Activated CD8-positive, alpha-beta T cell treated with anti-CD3 and anti-CD28 coated beads for 36 hours (primary cell): ENCODE measurements around the gene FAM20C. TPM values are rescaled to one million over a fixed set of nuclear protein-coding genes. Genes with fewer than 3 reads are reported as not detected.

Experiments used
- ATAC-seq: fragments of 200-7000 bp; cut with Tn5 transposase; one replicate; pipeline ENCODE4 v1.10.0; 2021; ENCODE audit warnings: mild to moderate bottlenecking, moderate library complexity
- CTCF ChIA-PET: fragments of 350-600 bp; sonication (Branson Sonifier 250); formaldehyde crosslinking; loops from one replicate; lab custom pipeline; 2021; ENCODE audit warnings: antibody characterized with exemption; lab: Charles Lee
- POLR2A ChIA-PET: fragments of 350-600 bp; sonication (Branson Sonifier 250); formaldehyde crosslinking; loops from one replicate; lab custom pipeline; 2021; ENCODE audit warnings: antibody characterized with exemption; lab: Charles Lee
- DNase-seq: peaks from one replicate; pipeline ENCODE4 v3.0.0-alpha.2; 2020
- H3K27ac Mint-ChIP-seq: one replicate; pipeline ENCODE4 v1.8.0; 2021; ENCODE audit warnings: mild to moderate bottlenecking, mixed read lengths
- H3K27me3 Mint-ChIP-seq: one replicate; pipeline ENCODE4 v1.8.0; 2021; ENCODE audit warnings: mixed read lengths
- H3K36me3 Mint-ChIP-seq: one replicate; pipeline ENCODE4 v1.8.0; 2021; ENCODE audit warnings: low read depth, mixed read lengths
- H3K4me1 Mint-ChIP-seq: one replicate; pipeline ENCODE4 v1.8.0; 2021; ENCODE audit warnings: low read depth, mixed read lengths
- H3K4me3 Mint-ChIP-seq: one replicate; pipeline ENCODE4 v1.8.0; 2021; ENCODE audit warnings: mild to moderate bottlenecking, moderate library complexity, mixed read lengths
- H3K9me3 Mint-ChIP-seq: one replicate; pipeline ENCODE4 v1.8.0; 2021; ENCODE audit warnings: mixed read lengths
- intact Hi-C: fragments of 100-400 bp; cut with micrococcal nuclease; formaldehyde crosslinking; loops from one replicate; pipeline ENCODE4 v1.10.0; 2022
- total RNA-seq, 2 experiments: library from RNA; stranded (reverse); gene quantifications; one replicate each; pipeline ENCODE4 v1.2.3, GENCODE V29; 2021
- TF ChIP-seq, protein P1 (sequence below): fragments of 200-600 bp; IDR thresholded peaks from one replicate; pipeline ENCODE4 v1.8.0; 2022; ENCODE audit warnings: antibody characterized with exemption, mild to moderate bottlenecking

The FAM20C gene
- total RNA-seq, 2 experiments from 2014 or later, result 0.29 to 1.1 TPM

DNA sequence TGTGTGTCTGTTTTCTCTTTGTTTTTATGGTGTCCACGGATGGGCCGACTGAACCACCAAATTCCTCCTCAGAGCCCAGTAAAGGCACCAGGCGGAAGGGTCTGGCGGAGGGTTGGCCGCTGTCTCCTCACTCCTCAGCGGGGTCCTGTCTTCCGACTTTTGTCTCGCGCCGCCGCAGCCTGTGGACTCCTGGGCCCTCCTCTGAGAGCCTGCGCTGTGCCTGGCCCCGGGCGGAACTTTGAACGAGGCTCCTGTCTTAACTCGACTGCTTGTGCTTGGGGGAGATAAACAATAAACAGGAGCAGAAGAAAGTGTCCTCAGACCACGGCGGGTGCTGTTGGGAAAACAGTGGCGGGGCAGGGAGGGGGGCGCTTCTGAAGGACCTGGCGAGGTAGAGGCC, 2.2 kb upstream of the FAM20C start:
- Mint-ChIP-seq H3K4me3 (no peak overlapping the region), H3K4me1 (peaks cover 3% of the 10 kb centered on the region), H3K27ac (no peak overlapping the region), H3K36me3 (no peaks in the 10 kb centered on the region), H3K9me3 (no peaks in the 10 kb centered on the region), H3K27me3 (peaks cover 35% of the 10 kb centered on the region)
- TF ChIP-seq, protein P1, sequence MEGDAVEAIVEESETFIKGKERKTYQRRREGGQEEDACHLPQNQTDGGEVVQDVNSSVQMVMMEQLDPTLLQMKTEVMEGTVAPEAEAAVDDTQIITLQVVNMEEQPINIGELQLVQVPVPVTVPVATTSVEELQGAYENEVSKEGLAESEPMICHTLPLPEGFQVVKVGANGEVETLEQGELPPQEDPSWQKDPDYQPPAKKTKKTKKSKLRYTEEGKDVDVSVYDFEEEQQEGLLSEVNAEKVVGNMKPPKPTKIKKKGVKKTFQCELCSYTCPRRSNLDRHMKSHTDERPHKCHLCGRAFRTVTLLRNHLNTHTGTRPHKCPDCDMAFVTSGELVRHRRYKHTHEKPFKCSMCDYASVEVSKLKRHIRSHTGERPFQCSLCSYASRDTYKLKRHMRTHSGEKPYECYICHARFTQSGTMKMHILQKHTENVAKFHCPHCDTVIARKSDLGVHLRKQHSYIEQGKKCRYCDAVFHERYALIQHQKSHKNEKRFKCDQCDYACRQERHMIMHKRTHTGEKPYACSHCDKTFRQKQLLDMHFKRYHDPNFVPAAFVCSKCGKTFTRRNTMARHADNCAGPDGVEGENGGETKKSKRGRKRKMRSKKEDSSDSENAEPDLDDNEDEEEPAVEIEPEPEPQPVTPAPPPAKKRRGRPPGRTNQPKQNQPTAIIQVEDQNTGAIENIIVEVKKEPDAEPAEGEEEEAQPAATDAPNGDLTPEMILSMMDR, result no peak
- POLR2A ChIA-PET, result interaction anchor here (0.8 kb wide), 1 partner anchor 10 kb away, joined by 3 read pairs; no protein-coding TSS in a partner anchor
- intact Hi-C loops, result no loop called here
- CTCF ChIA-PET, result no interaction called here
- no peak for DNase-seq
- ATAC-seq, result no peak

DNA sequence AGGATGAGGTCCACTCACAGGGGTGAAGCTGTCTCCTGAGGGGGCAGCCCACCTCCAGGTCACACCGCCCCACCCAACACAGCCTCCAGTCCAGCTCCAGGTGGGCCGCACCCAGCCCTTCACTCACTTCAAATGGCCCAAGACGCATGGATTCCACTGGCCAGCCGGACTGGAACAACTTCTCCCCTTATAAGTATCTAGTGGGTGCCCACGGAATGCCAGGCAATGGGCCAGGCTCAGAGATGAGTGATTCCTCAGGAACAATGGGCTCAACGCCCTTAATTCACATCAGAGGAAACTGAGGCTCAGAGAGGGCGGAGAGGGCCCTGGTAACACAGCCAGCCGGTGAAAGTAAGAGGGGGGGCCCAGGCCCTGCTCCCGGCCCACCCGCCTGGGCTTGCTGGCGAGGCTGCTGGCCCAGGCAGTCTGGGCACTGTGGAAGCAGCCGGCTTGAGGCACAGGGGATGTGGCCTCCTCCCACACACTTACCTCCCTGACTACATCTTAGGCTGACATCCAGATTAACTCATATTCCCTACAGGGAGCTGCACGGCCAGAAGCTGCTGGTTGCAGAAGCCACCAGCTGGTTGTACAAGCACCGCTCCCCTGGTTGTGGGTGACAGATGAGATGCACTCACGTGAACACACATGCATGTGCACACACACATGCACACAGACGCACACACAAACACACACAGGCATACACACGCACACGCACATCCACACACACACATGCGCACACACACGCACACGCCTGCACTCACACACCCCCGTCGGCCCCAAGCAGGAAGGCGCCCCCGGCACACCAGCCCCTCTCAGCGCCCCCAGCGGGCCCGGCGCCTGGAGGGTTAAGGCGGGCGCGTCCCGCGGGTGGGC, 1.0 kb upstream of the FAM20C start:
- peak overlapping the region; percentile 61 for H3K4me3 Mint-ChIP-seq
- CTCF ChIA-PET, result interaction anchor here (0.6 to 1.3 kb wide), 3 partner anchors 43 to 53 kb away, joined by 3 read pairs; no protein-coding TSS in a partner anchor
- intact Hi-C loops, result no loop called here
- H3K9me3 Mint-ChIP-seq, result no peaks in the 10 kb centered on the region
- no peaks in the 10 kb centered on the region for H3K36me3 Mint-ChIP-seq
- POLR2A ChIA-PET, result no interaction called here
- peaks cover 39% of the 10 kb centered on the region for H3K27me3 Mint-ChIP-seq
- ATAC-seq (peak; percentile 34), DNase-seq (peak; percentile 11)
- peaks cover 3% of the 10 kb centered on the region for H3K4me1 Mint-ChIP-seq
- TF ChIP-seq, protein P1, result no peak
- H3K27ac Mint-ChIP-seq, result no peak overlapping the region

DNA sequence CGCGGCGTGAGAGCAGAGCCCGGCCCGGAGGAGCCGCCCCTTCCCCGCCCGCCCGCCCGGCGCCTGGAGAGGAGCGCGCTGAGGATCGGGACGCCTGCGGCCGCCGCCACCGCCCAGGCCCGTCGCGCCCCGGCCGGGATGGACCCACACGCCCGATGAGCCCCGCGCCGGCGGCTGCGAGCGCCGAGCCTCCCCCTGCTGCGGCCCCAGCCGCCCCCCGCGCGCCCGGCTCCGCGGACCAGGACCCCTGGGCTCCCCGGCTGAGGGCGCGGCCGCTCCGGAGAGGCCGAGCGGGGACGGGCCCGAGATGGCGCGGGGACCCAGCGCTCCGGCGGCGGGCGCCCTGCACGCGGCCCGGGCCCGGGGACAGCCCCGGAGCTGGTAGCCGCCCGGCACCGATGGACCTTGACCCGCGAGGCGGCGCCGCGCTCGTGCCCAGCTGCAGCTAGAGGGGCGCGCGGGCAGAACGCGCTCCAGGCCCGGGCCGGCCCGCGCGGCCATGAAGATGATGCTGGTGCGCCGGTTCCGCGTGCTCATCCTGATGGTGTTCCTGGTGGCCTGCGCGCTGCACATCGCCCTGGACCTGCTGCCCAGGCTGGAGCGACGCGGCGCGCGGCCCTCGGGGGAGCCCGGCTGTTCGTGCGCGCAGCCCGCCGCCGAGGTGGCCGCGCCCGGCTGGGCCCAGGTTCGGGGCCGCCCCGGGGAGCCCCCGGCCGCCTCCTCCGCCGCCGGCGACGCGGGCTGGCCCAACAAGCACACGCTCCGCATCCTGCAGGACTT, 520 bp downstream of the FAM20C start:
- ATAC-seq (peak; percentile 8), DNase-seq (no peak)
- Mint-ChIP-seq H3K4me3 (no peak overlapping the region), H3K27me3 (peaks cover 39% of the 10 kb centered on the region), H3K9me3 (no peaks in the 10 kb centered on the region), H3K4me1 (peaks cover 3% of the 10 kb centered on the region), H3K27ac (no peak overlapping the region), H3K36me3 (no peaks in the 10 kb centered on the region)
- TF ChIP-seq, protein P1, result no peak
- ChIA-PET POLR2A (no interaction called here), CTCF (interaction anchor here (1.3 kb wide), 1 partner anchor 51 kb away, joined by 3 read pairs; no protein-coding TSS in a partner anchor)
- intact Hi-C loops, result no loop called here

DNA sequence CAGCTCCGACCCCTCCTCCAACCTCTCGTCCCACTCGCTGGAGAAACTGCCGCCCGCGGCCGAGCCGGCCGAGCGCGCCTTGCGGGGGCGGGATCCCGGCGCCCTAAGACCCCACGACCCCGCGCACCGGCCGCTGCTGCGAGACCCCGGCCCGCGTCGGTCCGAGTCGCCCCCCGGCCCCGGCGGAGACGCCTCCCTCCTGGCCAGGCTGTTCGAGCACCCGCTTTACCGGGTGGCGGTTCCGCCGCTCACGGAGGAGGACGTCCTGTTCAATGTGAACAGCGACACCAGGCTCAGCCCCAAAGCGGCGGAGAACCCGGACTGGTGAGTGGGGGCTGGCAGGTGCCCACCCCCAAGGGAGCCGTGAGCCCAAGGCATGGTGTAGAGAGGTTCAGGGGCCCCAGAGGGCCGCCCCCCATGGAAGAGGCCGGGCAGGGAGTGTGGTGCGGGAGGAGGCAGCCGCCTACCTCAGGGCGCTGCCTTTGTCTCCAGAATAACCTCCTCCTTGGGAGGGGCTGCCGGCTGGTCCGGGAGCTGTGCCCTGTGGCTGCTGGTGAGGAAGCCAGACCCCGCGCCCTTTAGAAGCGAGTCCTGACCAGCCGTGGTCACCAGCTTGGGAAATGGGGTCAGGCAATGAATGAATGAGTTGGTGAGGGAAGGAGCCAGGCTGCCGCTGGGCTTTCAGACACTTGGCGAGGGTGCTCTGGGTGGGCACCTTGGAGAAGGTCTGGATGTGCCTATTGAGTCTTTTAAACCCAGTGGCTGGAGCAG, 1.3 kb downstream of the FAM20C start:
- CTCF ChIA-PET, result no interaction called here
- H3K36me3 Mint-ChIP-seq, result no peaks in the 10 kb centered on the region
- intact Hi-C loops, result no loop called here
- H3K9me3 Mint-ChIP-seq, result no peaks in the 10 kb centered on the region
- no peak overlapping the region for H3K27ac Mint-ChIP-seq
- peaks cover 3% of the 10 kb centered on the region for H3K4me1 Mint-ChIP-seq
- ATAC-seq, result no peak
- no peak overlapping the region for H3K4me3 Mint-ChIP-seq
- DNase-seq, result no peak
- TF ChIP-seq, protein P1, result no peak
- peaks cover 39% of the 10 kb centered on the region for H3K27me3 Mint-ChIP-seq
- POLR2A ChIA-PET, result no interaction called here
